Fibroblast of the conjunctiva (primary cell): Measurements from ENCODE around the gene GLCCI1.
"Not testable (repeated sequence)": the region's sequence is repeated elsewhere in the genome, so short reads cannot be mapped to it uniquely, and the experiment has no call there.

Experiments used
- DNase-seq: peaks from one replicate; pipeline ENCODE4 v3.0.0-alpha.2; 2010; ENCODE audit warnings: low read depth

Gene GLCCI1

DNA sequence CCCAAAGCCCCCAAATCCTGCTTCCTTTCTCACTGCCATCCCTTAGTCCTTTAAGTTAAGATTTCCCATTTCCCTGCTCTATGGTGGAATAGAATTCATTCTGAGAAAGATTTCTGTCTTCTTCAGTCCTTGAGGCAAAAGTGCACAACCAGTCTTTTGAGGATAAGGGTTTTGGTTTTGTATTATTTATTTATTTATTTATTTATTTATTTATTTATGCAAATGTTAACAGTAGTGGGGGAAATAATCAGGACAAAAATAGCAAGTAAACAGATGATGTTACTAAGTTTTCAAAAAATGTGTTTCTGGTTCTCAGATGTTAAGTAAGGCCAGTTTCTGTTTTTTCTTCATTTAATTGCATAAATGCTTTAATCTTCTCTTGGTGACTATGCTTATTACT is 84.2 kb downstream of the GLCCI1 start:
- no peak for DNase-seq

DNA sequence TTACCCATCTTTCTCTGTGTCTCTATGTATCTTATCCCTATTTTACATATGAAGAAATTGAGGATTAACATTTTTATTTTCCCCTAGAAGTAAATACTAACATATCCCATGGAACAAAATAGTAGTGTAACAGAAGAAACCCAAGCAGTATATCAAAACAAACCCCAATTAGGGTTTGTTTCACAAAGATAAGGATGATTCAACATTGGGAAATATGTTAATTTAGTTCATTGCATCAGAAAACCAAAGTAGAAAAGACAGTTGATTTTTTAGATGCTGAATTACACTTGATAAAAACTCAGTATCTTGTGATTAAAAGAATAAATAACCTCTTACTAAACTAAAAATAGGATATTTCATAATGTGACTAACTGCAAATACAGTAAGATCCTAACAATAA is 87.8 kb downstream of the GLCCI1 start:
- DNase-seq: no peak

- DNase-seq: no peak
These were observed 89.0 kb downstream of the GLCCI1 start for GRCh38 chr7:8057566-8057965.

DNA sequence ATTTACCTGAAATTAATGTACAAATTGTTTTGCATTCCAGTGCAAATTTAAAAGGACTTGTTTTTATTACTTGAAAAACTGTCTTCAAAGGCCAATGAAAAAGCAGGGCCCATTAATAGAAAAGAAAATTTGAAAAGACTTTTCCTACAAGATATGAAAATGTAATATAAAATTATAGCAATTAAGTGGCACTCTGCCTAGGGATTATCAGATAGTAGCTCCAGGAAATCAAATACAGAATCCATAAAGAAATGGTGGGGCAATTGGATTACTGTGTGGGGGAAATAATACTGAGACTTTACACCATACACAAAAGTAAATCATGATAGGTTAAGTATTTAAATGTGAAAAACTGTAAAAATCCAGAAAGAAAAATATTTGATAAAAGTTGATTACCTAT is 89.7 kb downstream of the GLCCI1 start:
- no peak for DNase-seq

- no peak for DNase-seq
These were observed 90.3 kb downstream of the GLCCI1 start for GRCh38 chr7:8058852-8059251.

- no peak for DNase-seq
These were observed 91.6 kb downstream of the GLCCI1 start for GRCh38 chr7:8060241-8060640.

DNA sequence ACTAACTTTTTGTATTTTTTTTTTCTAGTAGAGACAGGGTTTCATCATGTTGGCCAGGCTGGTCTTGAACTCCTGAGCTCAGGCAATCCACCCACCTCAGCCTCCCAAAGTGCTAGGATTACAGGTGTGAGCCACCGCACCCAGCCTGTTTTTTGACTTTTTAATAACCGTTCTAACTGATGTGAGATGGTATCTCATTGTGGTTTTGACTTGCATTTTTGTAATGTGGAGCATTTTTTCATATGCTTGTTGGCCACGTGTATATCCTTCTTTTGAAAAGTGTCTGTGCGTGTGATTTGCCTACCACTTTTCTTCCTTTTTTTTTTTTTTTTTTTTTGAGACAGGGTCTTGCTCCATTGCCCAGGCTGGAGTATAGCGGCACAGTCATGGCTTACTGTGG is 94.7 kb downstream of the GLCCI1 start:
- DNase-seq: not testable (repeated sequence)

GRCh38 chr7:8063706-8064297 is 95.2 kb downstream of the GLCCI1 start:
- no peak for DNase-seq

DNA sequence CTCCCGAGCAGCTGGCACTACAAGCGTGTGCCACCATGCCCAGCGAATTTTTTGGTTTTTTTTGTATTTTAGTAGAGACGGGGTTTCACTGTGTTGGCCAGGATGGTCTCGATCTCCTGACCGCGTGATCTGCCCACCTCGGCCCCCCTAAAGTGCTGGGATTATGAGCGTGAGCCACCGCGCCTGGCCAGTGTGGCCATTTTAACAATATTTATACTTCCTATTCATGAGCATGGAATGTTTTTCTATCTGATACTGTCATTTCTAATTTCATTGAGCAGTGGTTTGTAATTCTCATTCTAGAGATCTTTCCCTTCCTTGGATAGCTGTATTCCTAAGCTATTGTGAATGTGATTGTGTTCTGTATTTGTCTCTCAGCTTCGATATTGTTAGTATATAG is 96.2 kb downstream of the GLCCI1 start:
- DNase-seq: no peak

GRCh38 chr7:8065356-8065813 is 96.8 kb downstream of the GLCCI1 start:
- DNase-seq: peak; percentile 38

DNA sequence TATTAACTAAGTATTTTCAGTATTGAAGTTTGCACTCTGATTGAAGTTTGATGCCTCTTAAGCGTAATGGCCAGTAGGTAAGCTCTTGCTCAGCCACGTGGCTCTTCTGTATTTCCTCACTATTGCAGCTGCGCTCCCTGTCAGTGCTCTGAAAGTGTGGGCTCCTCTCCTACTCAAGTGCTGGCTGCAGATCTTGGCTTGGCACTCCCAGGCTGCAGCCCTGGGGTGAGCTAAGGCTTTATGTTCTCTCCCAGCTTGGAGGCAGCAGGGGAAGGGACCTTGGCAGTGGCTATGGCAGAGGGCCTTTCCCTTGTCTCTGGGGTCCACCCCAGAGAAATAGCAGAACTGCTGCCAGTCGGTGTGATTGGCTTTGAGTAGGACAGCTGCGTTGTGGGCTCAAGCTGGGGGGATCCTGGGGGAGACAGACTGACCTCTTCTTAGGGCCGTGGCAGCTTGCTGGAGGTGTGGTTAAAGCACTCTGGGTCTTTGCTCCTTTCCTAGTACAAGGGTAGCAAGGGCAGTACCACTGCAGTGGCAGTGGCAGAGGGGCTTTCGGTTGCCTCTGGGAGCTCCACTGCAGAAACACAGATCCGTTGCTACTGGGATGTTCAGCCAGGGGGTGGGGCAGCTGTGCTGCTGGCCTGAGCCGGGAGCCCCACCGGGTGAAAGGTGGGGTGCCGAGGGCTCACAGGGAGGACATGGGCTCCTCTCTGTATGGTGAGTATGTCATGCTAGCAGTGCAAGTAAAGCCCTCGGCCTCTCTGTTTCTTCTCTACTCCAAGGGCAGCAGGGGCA is 100.5 kb downstream of the GLCCI1 start:
- DNase-seq: no peak

DNA sequence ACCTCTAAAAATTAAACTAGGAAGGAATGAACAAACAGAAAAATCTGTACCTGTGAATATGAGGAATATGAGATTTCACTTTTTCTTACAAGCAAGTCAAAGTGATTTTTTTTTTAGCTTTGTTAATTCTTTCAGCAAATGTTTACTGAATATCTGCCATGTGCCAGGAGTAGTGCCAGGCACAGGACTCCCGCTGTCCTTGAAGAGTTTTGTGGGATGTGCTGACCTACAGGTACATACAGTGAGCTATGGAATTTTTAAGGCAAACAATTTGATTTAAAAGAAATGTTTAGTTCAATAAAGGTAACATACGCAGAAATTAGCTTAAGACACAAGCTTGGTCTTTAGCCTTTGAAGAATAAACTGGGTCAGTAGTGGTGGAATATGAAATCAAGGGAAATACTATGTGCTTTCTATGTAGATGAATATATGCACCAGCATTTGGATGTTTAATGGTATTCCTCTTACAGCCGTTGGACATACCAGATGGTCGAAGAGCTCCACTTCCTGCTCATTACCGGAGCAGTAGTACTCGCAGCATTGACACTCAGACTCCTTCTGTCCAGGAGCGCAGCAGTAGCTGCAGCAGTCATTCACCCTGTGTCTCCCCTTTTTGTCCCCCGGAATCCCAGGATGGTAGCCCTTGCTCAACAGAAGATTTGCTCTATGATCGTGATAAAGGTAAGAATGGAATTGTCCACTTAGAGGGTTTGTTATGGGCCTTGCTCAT is 102.0 kb downstream of the GLCCI1 start:
- no peak for DNase-seq

DNA sequence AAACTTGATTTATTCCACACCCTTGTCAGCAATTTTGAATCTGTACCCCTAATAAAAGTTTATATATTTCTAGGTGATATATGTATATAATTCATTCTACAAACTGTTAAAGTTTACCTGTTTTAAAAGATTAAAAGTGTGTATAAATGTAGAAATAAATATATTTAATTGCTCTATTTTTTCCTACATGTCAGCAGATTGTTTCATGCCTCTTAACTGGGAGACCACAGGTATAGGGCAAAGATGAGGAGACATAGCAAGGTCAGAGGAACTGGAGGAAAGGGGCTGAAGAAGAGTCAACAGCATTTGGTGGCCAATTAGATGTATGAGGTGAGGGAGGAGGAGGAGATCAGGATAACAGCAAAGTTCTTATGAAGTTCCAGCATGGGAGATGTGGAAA is 109.8 kb downstream of the GLCCI1 start:
- no peak for DNase-seq

DNA sequence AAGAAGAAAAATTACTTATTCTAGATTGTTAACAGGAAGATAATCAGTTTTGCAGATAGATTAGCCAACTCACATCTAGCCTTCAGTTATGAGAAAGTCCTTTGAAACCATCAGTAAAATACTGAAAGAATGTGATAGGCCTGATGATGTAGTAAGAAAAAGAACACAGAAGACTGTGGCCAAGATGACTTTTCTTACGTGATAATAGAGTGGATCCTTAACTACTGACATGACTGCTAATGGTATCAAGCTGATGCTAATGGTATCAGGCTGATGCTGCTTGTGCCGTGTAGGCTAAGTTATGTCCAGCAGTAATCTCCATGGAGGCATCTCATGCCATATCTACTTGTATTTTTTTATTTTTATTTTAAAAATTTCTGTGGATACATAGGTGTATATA is 114.2 kb downstream of the GLCCI1 start:
- no peak for DNase-seq

- DNase-seq: no peak
These were observed 116.2 kb downstream of the GLCCI1 start for GRCh38 chr7:8084836-8085235.

DNA sequence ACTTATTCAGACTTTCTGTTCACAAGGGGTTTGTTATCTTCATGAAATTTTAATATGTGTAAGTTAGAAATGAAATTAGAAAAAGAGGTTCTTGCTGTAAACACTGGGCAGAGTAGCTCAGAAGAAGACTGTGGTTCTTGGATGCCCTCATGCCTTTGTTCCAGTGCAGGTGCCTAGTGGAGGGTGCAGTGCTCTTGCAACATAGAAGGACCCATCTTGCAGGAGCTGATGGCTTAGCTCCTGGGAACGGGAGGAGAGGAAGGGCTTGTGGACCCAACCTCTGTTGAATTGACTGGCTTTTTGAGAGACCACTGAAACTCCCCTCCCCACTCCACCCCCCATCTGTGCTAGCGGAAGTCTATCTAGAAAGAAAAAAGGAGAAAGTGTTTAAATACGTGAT is 116.8 kb downstream of the GLCCI1 start:
- no peak for DNase-seq

DNA sequence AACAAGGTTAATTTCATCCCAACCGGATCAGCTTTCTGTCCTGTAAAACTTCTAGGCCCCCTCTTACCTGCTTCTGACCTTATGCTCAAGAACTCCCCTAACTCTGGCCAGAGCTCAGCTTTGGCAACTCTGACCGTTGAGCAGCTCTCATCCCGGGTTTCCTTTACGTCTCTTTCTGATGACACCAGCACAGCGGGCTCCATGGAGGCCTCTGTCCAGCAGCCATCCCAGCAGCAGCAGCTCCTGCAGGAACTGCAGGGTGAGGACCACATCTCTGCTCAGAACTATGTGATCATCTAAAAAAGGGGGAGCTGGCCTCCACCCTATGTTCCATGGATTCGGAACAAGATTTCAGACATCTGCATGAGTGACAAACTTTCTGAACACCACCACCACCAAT is 117.6 kb downstream of the GLCCI1 start:
- DNase-seq: no peak

- no peak for DNase-seq
These were observed 120.6 kb downstream of the GLCCI1 start for GRCh38 chr7:8089036-8089780.

- no peak for DNase-seq
These were observed 123.5 kb downstream of the GLCCI1 start for GRCh38 chr7:8092140-8092539.

- DNase-seq: no peak
These were observed 125.9 kb downstream of the GLCCI1 start for GRCh38 chr7:8094164-8095140.

GRCh38 chr7:8101292-8101691 is 132.7 kb downstream of the GLCCI1 start:
- not testable (repeated sequence) for DNase-seq
